Right atrium auricular region (tissue), 2 donors: Measurements from ENCODE around the gene MMP28. TPM values are rescaled to one million over a fixed set of nuclear protein-coding genes. Genes with fewer than 3 reads are reported as not detected.

Source experiments
- DNase-seq: peaks from one replicate; pipeline ENCODE4 v3.0.0-alpha.2; 2019; ENCODE audit warnings: low spot score
- H3K27ac ChIP-seq, 2 donors: fragments of 200-600 bp; sonication (generic); 1 replicate in 1 of 2; 2 replicates in 1 of 2; pipeline ENCODE4 v1.5.1; 2016 to 2019
- H3K27me3 ChIP-seq, 2 donors: fragments of 200-600 bp; sonication (generic); one replicate each; pipeline versions ENCODE4 v1.5.1 to v1.6.0; 2017 to 2019
- H3K36me3 ChIP-seq: fragments of 200-600 bp; sonication (generic); one replicate; pipeline ENCODE4 v1.5.1; 2016
- H3K4me1 ChIP-seq, 2 donors: fragments of 200-600 bp; sonication (generic); one replicate each; pipeline versions ENCODE4 v1.5.1 to v1.6.0; 2017 to 2019
- H3K4me3 ChIP-seq, 2 donors: fragments of 200-600 bp; sonication (generic); 1 replicate in 1 of 2; 2 replicates in 1 of 2; pipeline ENCODE4 v1.5.1; 2017 to 2019; ENCODE audit warnings: mild to moderate bottlenecking in 1 of 2, moderate library complexity in 1 of 2
- H3K9me3 ChIP-seq, 2 donors: fragments of 200-600 bp; sonication (generic); one replicate each; pipeline ENCODE4 v1.5.1; 2019
- total RNA-seq, 2 donors: library from RNA; depleted of rRNA; stranded (reverse); fragments of >200 nt; gene quantifications; one replicate each; pipeline ENCODE4 v1.1.0, GENCODE V29; 2016
- TF ChIP-seq, protein P1 (sequence below), 2 donors: fragments of 200-600 bp; sonication (generic); IDR thresholded peaks; one replicate each; pipeline ENCODE4 v1.5.1; 2019; ENCODE audit warnings: antibody characterized with exemption in 2 of 2

MMP28 gene
- total RNA-seq, 2 donors from 2014 or later = 10.5 to 14.9 TPM

DNA sequence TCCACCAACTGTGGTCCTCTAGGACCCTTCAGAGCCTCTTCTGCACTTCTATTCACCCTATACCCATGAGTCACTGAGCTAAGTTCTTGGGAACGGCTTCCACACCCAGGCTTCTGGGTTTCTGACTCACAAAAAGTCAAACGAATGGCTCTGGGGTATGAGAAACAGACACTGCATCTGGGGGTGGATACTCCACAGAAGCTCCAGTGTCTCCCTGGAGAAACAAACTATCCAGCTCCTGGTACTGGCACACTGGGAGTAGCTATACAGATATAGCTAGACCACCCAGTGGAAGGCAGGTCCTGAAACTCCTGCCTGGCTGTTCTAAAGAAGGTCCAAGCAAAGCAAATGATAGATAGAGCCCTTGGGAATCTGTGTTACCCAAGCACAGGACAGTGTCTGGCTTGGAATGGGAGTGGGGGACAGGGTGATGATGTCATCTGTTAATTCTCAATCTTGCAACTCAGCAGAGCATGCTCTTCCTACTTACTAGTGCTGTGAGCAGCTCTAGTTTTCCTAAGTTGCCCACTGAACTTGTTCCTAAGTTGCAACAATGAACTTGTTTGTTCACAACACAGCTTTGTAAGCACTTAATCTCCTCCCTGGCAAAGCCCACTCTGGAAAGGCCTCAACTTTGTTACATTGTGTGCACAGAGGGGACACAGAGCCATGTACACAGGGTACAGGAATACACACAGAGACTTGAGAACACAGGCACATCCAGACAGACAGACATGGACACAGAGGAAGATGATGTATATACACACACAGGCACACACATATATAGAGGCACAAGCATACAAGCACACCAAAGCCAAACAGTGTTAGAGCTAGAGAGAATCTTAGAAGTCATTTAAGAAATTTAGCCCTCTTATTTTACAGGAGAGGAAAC is 6.7 kb downstream of the MMP28 start:
- Histone ChIP-seq H3K36me3 (no peaks in the 10 kb centered on the region), H3K4me3 (no peak overlapping the region), H3K27me3 (no peaks in the 10 kb centered on the region), H3K9me3 (no peaks in the 10 kb centered on the region), H3K27ac (peak overlapping the region in 1 of 2 donors; percentile 38), H3K4me1 (peaks cover 0 to 18% of the 10 kb centered on the region in 2 donors)
- TF ChIP-seq, protein P1, sequence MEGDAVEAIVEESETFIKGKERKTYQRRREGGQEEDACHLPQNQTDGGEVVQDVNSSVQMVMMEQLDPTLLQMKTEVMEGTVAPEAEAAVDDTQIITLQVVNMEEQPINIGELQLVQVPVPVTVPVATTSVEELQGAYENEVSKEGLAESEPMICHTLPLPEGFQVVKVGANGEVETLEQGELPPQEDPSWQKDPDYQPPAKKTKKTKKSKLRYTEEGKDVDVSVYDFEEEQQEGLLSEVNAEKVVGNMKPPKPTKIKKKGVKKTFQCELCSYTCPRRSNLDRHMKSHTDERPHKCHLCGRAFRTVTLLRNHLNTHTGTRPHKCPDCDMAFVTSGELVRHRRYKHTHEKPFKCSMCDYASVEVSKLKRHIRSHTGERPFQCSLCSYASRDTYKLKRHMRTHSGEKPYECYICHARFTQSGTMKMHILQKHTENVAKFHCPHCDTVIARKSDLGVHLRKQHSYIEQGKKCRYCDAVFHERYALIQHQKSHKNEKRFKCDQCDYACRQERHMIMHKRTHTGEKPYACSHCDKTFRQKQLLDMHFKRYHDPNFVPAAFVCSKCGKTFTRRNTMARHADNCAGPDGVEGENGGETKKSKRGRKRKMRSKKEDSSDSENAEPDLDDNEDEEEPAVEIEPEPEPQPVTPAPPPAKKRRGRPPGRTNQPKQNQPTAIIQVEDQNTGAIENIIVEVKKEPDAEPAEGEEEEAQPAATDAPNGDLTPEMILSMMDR (IDR thresholded peaks at IDR 0.05) = no peak
- DNase-seq = no peak

DNA sequence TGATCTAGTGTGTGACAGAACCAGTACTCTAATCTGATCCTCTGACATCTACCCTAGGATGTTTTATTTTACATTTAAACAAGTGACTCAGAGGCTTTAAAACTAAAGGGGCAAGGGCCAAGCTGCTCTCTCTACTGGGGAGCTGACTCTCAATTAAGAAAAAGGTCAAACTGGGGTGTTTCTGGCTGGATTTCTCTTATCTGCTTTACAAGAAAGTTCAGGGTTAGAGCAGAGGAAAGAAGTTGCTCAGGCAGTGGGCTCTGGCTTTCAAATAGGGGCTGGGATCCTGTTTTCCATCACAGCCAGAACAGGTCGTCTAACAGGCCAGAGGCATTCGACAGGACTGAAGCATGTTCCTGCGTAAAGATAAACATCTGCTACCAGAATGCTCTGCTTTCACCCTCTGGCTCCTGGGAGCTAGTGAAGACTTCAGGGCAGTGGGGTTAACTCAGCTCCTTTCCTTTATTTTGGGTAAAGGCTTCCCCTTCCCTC is 8.5 kb downstream of the MMP28 start:
- H3K4me1 ChIP-seq = peaks cover 0 to 32% of the 10 kb centered on the region in 2 donors
- H3K27ac ChIP-seq = no peak overlapping the region
- TF ChIP-seq, protein P1 (IDR thresholded peaks at IDR 0.05) = no peak
- no peak overlapping the region for H3K4me3 ChIP-seq
- DNase-seq = no peak
- no peaks in the 10 kb centered on the region for H3K36me3 ChIP-seq
- no peaks in the 10 kb centered on the region for H3K27me3 ChIP-seq
- no peaks in the 10 kb centered on the region for H3K9me3 ChIP-seq

DNA sequence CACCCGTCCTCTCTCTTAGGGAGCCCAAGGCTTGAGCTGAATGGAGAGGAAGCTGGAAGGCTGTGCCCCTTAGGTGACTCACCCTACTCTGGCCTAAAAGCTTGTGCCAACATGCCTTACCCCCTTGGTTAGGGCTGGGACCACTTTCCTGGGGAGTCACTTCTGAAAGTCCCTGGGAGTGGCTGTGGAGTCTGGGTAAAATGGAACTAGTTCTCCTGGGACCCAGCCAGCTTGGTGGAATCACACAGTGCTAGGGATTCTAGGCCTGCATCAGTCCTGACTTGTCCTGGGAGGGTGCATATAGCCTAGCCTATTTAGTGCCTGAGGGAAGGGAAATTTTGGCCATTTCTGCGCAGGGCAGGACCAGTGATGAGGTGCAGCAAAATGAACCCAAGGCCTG is 10.5 kb downstream of the MMP28 start:
- Histone ChIP-seq H3K27ac (no peak overlapping the region), H3K9me3 (no peaks in the 10 kb centered on the region), H3K4me3 (no peak overlapping the region), H3K4me1 (peaks cover 0 to 32% of the 10 kb centered on the region in 2 donors), H3K36me3 (no peaks in the 10 kb centered on the region), H3K27me3 (no peaks in the 10 kb centered on the region)
- TF ChIP-seq, protein P1 (IDR thresholded peaks at IDR 0.05) = no peak
- DNase-seq = no peak

DNA sequence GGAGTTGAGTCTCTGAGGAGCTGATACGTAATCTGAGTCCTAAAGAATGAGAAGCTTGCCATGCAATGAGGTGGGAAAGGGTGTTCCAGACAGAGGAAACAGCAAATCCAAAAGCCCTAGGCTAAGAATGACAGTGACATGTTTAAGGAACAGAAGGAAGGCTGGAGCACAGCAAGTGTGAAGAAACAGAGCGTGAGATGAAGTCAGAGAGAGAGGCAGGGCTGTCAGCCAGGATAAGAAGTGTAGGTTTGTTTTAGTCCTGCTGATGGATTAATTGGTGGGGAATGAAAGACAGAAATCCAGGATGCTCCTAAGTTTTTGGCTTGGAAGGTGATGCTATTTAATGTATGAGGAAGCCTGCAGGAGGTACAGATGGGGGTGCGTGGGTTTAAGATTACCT is 14.5 kb downstream of the MMP28 start:
- no peaks in the 10 kb centered on the region for H3K36me3 ChIP-seq
- no peak overlapping the region for H3K4me3 ChIP-seq
- H3K9me3 ChIP-seq = no peaks in the 10 kb centered on the region
- TF ChIP-seq, protein P1 (IDR thresholded peaks at IDR 0.05) = no peak
- no peak for DNase-seq
- H3K4me1 ChIP-seq = peaks cover 0 to 32% of the 10 kb centered on the region in 2 donors
- no peak overlapping the region for H3K27ac ChIP-seq
- no peaks in the 10 kb centered on the region for H3K27me3 ChIP-seq

DNA sequence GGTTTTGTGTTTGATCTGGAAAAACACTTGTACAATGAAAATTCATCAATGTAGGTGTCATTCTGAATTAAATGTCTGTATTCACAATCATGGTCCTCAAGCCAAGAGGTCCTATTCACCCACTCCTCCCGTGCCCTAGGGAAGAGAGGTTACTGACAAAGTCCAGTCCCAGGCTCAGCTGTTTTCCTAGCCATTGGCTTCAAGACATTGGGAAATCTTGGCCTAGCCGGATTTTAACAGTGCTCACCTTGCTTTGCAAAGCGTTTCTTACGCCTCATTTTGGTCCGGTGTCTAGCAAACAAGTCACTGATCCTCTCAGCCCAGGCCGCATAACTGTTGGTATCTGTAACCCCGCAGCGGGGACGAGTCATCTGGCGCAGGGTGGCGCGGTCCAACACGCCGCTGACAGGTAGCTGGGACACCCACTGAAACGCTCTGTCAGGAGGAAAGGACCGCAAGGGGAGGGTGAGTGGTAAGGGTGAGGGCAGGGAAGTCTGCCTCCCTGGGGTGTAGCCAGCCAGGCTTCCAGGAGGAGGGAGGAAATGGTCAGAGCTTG is 16.7 kb downstream of the MMP28 start:
- Histone ChIP-seq H3K27me3 (no peaks in the 10 kb centered on the region), H3K36me3 (no peaks in the 10 kb centered on the region), H3K27ac (no peak overlapping the region), H3K4me3 (no peak overlapping the region), H3K4me1 (peaks cover 0 to 42% of the 10 kb centered on the region in 2 donors), H3K9me3 (no peaks in the 10 kb centered on the region)
- DNase-seq = no peak
- TF ChIP-seq, protein P1 (IDR thresholded peaks at IDR 0.05) = no peak
